Measurements from ENCODE around the gene TMED9. TPM values are rescaled to one million over a fixed set of nuclear protein-coding genes. Genes with fewer than 3 reads are reported as not detected.
A peak's percentile ranks its signal among the peaks of the same experiment; 100 is the strongest.

TMED9 gene
- total RNA-seq, 4 donors from 2014 or later = 81.0 to 129 (median 105) TPM

GRCh38 chr5:177605078-177605477 lies 13.1 kb downstream of the TMED9 start:
- no peak for TF ChIP-seq CTCF (IDR thresholded peaks at IDR 0.05)
- DNase-seq (ENCODE audit: low spot score) (no peak), ATAC-seq (ENCODE audit: low FRiP score) (no peak)

GRCh38 chr5:177605667-177606066 lies 13.7 kb downstream of the TMED9 start:
- ATAC-seq (ENCODE audit: low FRiP score) (no peak), DNase-seq (ENCODE audit: low spot score) (no peak)
- no peak for TF ChIP-seq CTCF (IDR thresholded peaks at IDR 0.05)

GRCh38 chr5:177606071-177607051 lies 14.4 kb downstream of the TMED9 start:
- DNase-seq (ENCODE audit: low spot score) = no peak
- TF ChIP-seq CTCF (IDR thresholded peaks at IDR 0.05) = no peak
- no peak for ATAC-seq (ENCODE audit: low FRiP score)

GRCh38 chr5:177607115-177607451 lies 15.1 kb downstream of the TMED9 start:
- DNase-seq (ENCODE audit: low spot score) = no peak
- ATAC-seq (ENCODE audit: low FRiP score) = no peak
- TF ChIP-seq CTCF (IDR thresholded peaks at IDR 0.05) = no peak

- ATAC-seq (ENCODE audit: low FRiP score) = peak; percentile 81
- peak in 1 of 3 donors; percentile 64 for TF ChIP-seq CTCF (IDR thresholded peaks at IDR 0.05)
- peak; percentile 46 for DNase-seq (ENCODE audit: low spot score)
Observed at GRCh38 chr5:177607452-177608192, 15.6 kb downstream of the TMED9 start.

GRCh38 chr5:177608243-177609075 lies 16.5 kb downstream of the TMED9 start:
- ATAC-seq (ENCODE audit: low FRiP score) (no peak), DNase-seq (ENCODE audit: low spot score) (no peak)
- no peak for TF ChIP-seq CTCF (IDR thresholded peaks at IDR 0.05)

Measured in omental fat pad (tissue), 4 donors.